ENCODE measurements around the gene YEATS2.
"Not testable (repeated sequence)": the region's sequence is repeated elsewhere in the genome, so short reads cannot be mapped to it uniquely, and the experiment has no call there.

The YEATS2 gene

DNA sequence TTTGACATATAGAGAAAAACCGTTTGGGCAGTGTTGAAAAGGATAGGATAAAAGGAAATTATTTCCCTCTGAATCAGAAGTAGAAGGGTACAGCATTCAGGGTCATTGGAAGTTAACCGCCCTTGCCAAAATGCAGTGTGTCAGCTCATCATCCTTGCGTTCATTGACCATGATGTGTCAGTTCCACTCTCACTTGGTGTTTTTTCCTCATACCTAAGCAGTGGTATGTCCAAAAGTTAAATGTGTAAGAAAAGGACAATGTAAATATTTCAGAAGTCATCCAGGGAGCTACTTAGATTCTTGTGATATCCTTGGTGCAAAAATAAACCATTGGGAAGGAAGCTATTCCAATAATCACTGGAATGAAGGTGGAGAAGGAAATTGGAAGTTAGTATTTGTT, 77.0 kb downstream of the YEATS2 start:
- in situ Hi-C loops (cut with HindIII; ENCODE audit: low sequenced_read_pairs): no loop called here

GRCh38 chr3:183775781-183776180, 78.2 kb downstream of the YEATS2 start:
- in situ Hi-C loops (cut with HindIII; ENCODE audit: low sequenced_read_pairs): no loop called here

- in situ Hi-C loops (cut with HindIII; ENCODE audit: low sequenced_read_pairs): not testable (repeated sequence)
Observed at GRCh38 chr3:183776451-183776850, 78.9 kb downstream of the YEATS2 start.

- in situ Hi-C loops (cut with HindIII; ENCODE audit: low sequenced_read_pairs): no loop called here
Observed at GRCh38 chr3:183777016-183777618, 79.5 kb downstream of the YEATS2 start.

- in situ Hi-C loops (cut with HindIII; ENCODE audit: low sequenced_read_pairs): no loop called here
Observed at GRCh38 chr3:183779896-183780465, 82.4 kb downstream of the YEATS2 start.

DNA sequence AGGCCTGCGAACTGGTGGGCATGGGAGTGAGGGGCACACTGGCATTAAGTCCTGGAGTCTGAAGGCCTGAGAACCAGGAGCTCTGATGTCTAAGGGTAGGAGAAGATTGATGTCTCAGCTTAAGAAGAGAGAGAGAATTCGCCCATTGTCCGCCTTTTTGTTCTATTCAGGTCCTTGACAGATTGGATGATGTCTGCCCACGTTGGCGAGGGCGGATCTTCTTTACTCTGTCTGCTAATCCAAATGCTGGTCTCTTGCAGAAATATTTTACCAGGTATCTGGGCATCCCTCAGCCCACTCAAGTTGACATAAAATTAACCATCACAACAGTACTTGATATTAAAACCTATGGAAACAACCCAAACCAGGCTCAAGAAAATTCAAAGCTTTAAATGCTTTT, 83.6 kb downstream of the YEATS2 start:
- in situ Hi-C loops (cut with HindIII; ENCODE audit: low sequenced_read_pairs): no loop called here

- in situ Hi-C loops (cut with HindIII; ENCODE audit: low sequenced_read_pairs): no loop called here
Observed at GRCh38 chr3:183782576-183783276, 85.1 kb downstream of the YEATS2 start.

DNA sequence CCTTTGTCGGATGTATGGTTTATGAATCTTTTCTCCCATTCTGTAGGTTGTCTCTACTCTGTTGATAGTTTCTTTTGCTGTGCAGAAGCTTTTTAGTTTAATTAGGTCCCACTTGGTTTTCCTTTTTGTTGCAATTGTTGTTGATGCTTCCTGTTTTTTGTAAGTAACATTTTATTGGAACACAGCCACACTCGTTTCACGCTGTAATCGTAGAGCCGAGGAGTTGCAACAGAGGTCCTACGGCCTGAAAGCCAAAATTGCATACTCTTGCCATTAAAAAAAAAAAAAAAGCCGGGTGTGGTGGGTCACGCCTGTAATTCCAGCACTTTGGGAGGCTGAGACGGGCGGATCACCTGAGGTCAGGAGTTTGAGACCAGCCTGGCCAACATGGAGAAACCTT, 86.9 kb downstream of the YEATS2 start:
- in situ Hi-C loops (cut with HindIII; ENCODE audit: low sequenced_read_pairs): not testable (repeated sequence)

DNA sequence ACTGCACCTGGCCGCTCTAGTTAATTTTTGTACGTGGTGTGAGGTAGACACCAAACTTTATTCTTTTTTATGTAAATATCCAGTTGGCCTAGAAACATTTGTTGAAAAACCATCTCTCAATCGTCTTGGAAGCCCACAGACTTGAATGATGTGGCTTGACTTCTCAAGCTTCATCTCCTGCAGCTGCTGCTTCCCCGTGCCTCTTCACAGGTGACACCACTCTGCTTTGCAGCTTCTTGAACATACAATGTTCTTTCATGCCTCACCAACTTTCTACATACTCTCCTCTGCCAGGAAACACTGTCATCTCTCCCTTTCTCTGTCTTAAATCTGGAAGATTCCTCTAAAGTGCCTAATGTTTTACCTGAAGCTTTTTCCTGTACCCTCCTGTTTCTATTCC, 92.2 kb downstream of the YEATS2 start:
- in situ Hi-C loops (cut with HindIII; ENCODE audit: low sequenced_read_pairs): no loop called here

- in situ Hi-C loops (cut with HindIII; ENCODE audit: low sequenced_read_pairs): no loop called here
Observed at GRCh38 chr3:183790700-183791099, 93.1 kb downstream of the YEATS2 start.

GRCh38 chr3:183792976-183793375, 95.4 kb downstream of the YEATS2 start:
- in situ Hi-C loops (cut with HindIII; ENCODE audit: low sequenced_read_pairs): no loop called here

DNA sequence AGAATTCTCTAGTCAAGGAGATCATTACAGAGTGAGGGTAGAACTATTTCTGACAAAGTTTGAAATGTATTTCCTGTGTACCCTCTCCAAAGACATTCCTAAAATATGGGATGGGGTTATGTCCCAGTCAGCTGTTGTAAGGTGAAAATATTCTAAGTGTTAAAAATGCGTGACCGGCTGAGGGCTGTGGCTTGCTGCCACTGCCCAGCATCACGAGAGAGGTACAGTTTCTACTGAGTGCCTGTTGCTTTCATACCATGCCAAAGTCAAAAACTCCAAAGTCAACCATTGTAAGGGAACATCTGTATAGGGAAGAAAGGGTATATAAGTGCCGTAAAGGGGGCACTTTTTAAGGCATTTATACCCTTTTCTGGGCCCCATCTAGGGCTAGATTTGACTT, 96.9 kb downstream of the YEATS2 start:
- in situ Hi-C loops (cut with HindIII; ENCODE audit: low sequenced_read_pairs): no loop called here

DNA sequence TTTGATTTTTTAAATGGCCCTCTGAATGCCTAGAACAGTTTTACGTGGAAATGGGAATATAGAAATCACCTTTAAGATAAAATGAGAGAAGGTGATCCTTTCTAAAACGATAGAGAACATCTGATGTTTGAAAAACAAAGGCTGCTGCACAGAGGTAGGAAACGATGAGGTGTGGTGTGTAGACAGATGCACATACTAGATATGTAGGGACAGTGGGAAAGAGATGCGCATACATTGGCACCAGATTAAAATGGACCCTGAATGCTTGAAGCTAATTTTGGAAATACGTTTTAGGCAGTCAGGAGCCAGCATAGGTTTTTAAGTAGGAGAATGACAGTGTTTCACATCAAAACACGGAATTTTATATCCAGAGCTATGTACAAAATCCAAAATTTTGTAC, 98.8 kb downstream of the YEATS2 start:
- in situ Hi-C loops (cut with HindIII; ENCODE audit: low sequenced_read_pairs): no loop called here

- in situ Hi-C loops (cut with HindIII; ENCODE audit: low sequenced_read_pairs): no loop called here
Observed at GRCh38 chr3:183797996-183798395, 100.4 kb downstream of the YEATS2 start.

- in situ Hi-C loops (cut with HindIII; ENCODE audit: low sequenced_read_pairs): no loop called here
Observed at GRCh38 chr3:183799461-183799860, 101.9 kb downstream of the YEATS2 start.

DNA sequence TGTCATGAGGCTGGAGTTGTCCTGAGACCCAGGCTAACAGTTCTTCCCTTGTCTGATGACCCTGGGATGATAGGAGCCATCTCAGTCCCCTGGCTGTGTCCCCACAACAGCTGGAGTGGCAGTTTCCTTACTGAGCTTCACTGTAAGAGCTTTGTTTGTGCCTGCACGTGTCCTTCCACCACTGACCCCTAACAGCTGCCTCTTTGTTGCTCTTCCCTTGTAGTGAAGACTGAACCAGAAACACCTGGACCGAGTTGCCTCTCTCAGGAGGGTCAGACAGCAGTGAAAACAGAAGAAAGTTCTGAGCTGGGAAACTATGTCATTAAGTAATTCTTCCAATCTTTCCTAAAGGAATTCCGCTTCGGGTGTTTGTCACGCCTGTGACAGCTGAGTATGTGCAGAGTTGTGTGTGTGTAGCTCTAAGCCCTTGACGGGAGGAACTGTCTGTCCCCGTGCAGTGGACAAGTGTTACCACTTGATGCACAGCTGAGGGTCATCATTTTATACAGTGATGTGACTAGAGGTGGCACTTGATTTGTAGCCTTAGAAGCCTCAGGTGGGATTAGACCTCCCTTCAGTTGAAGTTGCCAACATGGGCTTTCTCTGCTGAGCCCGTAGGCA, 102.8 kb downstream of the YEATS2 start:
- in situ Hi-C loops (cut with HindIII; ENCODE audit: low sequenced_read_pairs): no loop called here

- in situ Hi-C loops (cut with HindIII; ENCODE audit: low sequenced_read_pairs): no loop called here
Observed at GRCh38 chr3:183801601-183802000, 104.0 kb downstream of the YEATS2 start.

- in situ Hi-C loops (cut with HindIII; ENCODE audit: low sequenced_read_pairs): no loop called here
Observed at GRCh38 chr3:183802989-183803388, 105.4 kb downstream of the YEATS2 start.

- in situ Hi-C loops (cut with HindIII; ENCODE audit: low sequenced_read_pairs): no loop called here
Observed at GRCh38 chr3:183807209-183807728, 109.7 kb downstream of the YEATS2 start.

DNA sequence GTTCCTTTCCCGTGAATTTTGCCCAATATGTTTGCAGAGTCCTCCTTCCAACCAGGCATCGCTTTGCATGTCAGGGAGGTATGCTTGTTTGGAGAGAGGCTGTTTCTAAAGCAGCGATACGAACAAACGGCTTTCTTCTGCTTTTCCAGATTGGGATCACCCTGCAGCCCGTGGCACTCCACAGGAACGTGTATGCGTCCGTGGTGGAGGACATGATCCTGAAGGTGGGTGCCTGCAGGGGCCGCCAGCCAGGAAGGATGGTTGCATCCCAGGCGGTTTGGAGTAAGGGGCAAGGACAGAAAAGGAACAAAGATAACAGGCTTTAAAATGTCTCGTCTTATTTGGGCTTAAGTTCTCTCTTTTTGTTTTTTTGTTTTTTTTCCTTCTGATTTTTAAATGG, 110.3 kb downstream of the YEATS2 start:
- in situ Hi-C loops (cut with HindIII; ENCODE audit: low sequenced_read_pairs): no loop called here

DNA sequence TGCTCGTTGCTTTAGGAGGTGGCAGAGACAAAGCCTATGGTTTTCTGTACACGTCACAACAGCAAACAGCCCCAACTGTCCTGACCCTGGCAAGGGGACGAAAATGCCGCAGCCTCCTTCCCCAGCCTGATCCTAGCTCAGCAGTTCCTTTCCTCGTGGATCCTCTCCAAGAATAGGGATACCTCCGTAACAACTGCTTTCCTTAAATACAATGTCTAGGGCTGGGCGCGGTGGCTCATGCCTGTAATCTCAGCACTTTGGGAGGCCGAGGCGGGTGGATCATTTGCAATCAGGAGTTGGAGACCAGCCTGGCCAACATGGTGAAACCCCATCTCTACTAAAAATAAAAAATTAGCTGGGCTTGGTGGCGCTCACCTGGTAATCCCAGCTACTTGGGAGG, 110.8 kb downstream of the YEATS2 start:
- in situ Hi-C loops (cut with HindIII; ENCODE audit: low sequenced_read_pairs): no loop called here

DNA sequence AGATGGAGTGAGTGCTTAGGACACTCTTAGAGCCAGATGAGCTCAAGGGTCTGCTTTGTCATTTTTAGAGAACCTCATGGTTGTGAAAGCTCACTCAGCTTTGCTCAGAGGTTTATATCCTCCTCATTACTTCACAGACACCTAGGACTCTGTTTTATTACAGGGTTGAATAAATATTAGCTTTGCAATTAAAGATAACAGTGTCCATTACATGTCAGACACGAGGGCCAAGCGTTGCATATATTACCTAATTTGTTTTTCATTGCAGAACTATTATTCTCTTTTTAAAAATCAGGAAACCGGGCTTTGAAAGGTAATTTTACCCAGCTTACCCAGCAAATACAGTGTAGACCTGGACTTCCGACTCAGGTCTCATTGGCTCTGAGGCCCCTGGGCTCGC, 111.7 kb downstream of the YEATS2 start:
- in situ Hi-C loops (cut with HindIII; ENCODE audit: low sequenced_read_pairs): no loop called here
